ENCODE measurements around the gene H19.

H19 gene

DNA sequence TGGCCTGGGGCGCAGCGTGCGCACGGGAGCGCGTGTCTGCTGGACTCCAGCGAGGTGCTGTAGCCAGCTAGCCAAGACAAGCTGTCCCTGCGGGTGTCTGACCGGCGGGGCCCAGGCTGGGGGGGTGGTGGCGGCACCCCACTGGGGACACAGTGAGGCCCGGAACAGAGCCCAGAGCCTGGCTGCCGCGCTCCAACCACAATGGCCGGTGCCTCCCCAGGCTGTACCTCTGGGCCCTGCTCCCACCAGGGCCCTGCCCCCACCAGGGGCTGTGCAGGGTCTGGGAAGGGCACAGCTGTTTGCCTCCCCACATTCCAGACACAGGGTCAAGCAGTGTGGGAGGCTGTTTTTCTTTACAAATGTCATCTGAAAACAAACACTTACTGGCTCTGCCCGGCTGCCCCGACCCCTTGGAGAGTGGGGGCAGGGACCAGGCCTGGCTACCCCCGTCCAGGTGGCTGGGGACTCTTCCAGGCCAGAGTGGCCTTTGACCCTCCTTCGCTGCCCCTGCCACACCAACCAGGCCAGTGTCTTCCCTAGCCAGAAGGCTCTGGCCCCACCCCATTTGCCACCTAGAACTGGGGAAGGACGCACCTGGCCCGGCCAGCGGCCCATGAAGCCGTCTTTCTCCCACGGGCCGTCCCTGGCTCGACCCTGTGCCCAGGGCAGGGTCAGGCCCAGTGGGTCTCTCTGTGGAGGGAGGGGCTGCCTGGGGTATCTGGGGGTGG is 14.6 kb downstream of the H19 start:
- no peak for DNase-seq

DNA sequence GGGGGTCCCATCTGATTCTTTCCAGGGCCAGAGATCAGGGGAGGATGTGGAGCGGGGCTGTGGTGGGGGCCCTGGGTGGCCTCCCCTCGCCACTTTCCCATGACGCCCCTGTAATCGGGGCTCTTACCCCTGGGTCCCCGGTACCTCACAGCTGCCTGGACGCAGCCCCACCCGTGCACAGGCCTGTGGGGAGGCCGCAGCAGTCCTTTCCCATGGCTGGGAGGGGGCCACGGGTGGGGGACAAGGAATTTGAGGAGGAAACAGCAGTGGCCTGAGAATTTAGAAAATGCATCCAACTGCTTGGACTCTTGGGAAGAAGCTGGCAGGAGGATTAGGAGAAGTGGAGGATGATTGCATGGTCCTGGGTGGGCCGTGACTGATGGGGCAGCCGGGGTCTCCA is 18.0 kb downstream of the H19 start:
- DNase-seq: no peak

DNA sequence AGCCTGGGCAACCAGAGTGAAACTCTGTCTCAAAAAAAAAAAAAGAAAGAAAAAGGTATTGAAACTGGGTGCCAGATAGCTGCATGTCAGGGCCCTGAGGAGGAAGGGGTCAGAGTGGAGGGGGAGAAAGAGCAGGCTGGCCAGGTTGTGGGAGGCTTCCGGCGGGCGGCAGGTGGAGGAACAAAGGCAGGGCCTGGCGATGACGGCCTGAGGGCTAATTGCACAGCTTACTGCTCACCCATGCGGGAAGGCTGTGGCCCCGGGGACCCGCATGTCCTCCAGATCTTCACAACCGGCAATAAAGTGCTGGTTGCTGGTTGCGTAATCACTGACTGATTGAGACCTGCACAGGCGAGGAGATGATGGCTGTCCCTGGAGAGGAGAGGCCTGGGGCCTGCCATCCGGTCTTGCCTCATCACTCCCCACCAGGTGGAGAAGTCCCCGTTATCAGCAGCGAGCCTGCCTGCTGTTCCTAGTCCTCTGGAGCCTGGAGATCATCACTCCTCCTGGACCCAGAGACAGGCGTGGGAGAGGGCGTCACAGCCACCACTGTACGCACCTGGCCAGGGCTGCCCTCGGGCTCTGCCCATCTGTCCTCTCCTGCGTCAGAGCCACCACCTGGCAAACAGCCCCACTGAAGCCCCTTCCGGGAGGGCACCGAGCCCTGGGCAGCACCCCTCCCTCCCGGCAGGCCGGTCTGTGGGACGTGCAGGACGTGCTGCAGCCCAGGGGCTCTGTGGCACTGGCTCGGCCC is 18.7 kb downstream of the H19 start:
- no peak for DNase-seq

DNA sequence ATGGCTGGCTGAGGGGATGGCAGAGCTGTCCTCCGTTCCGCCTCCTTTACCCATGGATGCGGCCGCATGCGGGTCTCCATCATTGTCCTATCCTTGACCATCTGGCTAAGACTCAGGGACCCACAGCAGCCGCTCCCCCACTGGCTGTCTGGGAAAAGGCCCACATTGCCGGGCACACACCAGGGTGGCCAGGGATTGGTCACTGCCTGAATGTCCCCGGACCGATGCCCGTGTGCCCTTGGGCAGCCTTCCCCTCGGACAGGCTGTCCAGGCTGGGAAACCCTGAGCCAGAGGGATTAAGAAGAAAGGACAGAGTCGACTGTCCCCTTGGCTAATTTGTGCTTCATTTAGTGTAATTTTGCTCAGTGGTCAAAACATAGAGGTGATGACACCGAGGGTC is 22.5 kb downstream of the H19 start:
- DNase-seq: no peak

DNA sequence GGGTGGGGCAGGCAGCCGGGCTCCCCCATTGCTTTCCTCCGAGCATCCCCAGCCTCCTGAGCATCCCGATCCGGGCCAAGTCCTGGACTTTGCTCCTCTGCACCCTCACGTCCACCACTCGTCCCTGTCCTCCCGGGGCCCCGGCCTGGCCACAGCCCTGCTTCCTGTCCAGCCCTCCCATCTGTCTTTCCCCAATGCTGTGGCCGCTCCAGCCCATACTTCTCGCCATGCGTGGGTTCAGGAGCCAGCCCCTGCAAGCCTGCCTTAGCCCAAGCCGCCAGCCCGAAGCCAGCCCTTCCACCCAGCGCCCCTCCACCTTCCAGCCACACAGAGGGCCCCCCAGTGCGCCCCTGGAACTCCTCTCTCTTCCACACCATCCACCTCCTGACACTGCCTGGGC is 26.7 kb downstream of the H19 start:
- peak; percentile 13 for DNase-seq

DNA sequence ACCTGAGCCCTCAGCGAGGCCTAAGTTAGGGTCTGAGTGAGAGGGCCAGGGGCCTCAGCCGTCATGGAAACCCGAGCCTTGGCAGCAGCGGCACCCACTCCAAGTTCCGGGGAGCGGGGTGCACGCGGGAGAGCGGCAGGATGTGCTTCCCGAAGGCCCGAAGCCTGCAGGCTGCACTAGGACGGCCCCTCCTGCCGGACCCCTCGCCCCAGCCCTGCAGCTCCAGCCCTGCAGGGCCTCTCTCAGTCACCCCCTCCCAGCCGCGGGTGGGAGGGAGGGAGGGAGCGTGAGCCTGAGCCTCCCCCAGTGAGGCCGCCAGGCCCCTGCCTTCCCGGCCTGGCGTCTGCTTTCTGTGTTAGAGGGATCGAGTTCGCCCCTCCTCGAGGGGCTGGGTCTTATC is 27.9 kb downstream of the H19 start:
- no peak for DNase-seq

DNA sequence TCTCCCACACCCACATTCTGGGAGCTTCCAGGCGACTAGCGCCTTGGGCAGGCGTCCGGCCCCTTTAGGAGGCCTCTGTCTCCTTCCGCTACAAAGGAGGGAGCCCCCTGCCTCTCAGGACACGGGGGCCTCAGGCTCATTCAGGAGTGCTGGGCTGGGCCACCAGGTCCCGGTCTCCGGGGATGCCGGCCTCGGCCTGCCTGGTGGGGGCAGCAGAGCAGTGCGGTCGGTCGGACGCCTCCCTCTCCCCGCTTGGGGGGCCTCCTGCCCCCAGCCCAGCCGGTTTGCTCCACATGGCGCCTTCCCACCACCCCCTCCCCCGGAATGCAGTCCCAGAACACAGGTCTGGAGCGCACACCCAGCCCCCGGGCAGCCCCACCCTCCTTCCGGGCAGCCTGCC is 28.6 kb downstream of the H19 start:
- DNase-seq: no peak

DNA sequence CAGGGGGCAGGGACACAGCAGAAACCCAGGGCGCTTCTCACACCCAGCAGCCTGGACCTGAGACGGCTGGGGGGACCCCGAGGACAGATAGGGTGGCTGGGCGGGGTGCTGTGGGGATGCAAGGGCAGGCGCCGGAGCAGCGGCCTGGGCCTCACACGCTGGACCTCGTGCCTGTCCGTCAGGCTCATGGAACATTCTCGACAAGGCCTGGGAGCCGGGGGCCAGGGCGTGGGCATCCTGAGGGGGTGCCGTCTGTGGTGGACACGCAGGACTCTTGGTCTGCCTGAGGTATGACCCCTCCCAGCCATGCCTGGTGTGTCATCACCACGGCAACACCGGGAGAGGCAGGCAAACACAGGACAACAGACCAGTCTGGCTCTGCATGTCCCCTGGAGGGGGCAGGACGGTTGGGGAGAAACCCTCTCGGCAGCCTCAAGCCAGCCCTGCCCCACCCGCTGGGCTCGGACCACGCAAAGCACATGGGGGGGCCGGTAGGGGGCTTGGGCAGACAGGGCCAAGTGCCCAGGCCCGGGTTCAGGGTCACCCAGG is 29.1 kb downstream of the H19 start:
- DNase-seq: no peak

DNA sequence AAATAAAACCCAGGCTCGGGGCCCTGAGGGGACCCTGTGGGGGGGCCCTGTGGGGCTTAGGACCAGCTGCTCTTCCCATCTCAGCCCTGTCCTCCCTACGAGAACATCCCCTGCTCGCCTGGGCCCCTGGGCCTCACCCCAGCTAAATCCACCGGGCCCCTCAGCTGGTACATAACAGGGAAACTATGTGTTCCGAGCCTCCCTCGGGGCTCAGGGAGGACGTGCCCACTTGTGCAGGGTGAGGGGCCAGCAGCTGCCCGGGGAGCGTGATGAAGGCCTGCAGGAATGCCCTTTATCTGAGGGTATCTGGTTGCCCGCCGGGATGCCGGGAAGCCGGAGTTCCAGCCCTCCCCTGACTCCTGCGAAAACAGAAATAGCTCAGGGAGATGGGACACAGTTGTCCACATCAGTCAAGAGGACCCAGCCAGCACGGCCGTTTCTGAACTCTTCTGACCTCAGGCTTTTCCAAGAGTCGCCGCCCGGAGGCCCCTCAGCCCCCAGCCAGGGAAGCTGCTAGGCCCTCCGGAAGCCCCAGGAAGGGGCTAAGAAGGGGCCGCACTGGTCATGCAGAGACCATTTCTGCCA is 29.9 kb downstream of the H19 start:
- no peak for DNase-seq

DNA sequence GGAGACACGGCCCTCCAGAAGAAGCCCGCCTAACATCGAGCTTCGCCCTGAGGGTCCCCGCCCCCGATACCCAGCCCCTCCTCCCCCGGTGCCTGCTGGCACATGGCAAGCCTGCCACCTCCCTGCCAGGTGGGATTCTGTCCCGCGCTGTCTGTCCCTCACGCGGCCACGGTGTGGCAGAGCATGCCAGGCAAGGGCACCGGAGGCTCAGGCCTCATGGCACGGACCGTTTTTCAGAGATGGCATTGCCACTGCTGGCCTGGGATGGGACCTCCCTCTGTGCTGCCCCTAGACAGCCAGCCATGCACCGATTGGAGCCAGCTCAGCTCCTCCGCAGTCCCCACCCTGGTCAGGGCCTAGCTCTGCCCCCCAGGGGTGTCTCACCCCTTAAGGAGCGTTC is 31.1 kb downstream of the H19 start:
- no peak for DNase-seq

DNA sequence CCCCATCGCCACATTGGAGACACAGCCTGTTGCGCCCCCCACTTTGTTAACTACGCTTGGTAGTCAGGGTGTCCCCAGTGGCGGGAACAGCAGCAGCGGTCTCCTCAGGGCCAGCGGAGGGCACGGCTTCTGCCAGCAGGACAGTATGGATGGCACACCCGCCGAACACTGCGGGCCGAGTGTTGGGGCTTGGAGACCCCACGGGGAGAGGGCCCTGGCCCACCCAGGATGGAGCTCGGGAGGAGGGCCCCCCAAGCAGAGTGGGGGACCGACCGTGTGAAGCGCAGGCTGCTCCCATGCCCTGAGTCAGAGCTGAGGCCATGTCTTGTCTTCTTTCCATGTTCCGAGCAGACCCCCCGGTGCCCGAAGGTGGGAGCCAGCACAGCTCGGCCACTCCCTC is 32.7 kb downstream of the H19 start:
- DNase-seq: no peak

DNA sequence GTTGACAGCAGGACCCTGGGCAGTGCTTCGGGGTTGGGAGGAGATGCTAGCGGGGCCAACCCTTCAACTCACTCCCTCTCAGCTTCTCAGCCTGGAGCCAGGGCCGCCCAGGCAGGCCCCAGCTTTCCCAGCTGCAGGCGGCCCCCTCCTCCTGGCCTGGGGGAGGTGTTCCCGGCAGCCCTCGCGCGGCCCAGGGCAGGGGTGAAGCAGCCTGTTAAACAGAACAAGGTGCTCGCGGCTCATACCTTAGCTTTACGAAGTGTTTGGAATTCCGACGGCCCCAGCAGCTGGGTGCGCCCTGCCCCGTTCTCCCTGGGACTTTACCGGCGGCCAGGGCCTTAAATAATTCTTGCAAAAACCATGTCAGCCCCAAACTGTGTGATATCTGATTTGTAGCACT is 33.3 kb downstream of the H19 start:
- no peak for DNase-seq

DNA sequence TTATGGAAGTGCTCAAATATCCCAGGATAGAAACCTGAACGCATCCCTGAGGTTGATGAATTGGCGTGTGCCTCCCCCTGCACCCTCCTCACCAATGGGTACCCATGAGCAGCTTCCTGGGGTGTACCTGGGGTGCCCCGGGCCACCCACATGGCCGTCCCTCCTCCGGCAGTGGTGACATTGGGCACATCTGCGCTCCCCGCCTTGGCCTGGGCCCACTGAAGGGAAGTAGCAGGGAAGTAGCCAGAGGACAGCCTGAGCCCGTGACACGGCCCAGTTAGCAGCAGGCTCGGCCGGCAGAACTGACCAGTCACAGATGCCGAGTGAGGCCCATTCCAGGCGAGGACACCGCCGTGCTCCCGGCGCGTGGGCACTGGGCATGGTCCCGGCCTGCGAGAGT is 33.8 kb downstream of the H19 start:
- no peak for DNase-seq

DNA sequence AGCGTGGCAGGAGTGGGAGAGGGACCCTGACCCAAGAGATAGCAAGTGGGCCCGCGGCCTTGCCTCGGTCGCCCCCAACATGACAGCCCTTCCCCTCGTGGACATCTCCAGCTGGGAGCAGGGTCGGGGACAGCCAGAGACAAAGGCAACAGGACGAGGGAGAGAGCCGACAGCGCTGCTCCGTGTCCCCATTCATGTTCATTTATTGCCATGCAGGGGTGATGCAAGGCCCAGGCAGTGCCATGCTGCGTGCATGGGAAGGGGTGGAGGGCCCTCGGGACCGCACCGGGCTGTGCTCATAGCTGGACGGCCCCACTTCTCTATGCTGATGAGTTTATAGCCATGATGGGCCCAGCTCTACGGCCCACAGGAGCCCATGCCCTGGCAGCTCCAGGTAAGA is 37.9 kb downstream of the H19 start:
- DNase-seq: no peak

DNA sequence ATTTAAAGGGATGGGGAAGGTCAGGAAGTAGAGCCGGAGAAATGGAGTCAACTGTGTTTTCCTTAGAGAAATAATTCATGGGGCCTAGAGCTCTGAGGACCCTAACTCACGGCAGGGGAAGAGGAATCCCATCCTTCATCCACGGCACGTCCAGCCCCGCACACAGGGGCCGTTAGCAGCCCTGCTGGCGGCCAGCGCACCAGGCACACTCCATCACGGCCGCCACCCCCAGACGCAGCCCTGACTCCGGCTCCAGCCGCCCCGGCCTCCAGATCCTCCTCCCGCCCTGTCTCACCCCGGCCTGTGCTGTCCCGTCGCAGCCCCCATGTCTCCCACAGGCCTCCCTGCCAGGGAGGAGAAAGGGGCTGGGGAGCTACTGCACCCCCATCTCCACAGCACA is 39.3 kb downstream of the H19 start:
- DNase-seq: no peak

DNA sequence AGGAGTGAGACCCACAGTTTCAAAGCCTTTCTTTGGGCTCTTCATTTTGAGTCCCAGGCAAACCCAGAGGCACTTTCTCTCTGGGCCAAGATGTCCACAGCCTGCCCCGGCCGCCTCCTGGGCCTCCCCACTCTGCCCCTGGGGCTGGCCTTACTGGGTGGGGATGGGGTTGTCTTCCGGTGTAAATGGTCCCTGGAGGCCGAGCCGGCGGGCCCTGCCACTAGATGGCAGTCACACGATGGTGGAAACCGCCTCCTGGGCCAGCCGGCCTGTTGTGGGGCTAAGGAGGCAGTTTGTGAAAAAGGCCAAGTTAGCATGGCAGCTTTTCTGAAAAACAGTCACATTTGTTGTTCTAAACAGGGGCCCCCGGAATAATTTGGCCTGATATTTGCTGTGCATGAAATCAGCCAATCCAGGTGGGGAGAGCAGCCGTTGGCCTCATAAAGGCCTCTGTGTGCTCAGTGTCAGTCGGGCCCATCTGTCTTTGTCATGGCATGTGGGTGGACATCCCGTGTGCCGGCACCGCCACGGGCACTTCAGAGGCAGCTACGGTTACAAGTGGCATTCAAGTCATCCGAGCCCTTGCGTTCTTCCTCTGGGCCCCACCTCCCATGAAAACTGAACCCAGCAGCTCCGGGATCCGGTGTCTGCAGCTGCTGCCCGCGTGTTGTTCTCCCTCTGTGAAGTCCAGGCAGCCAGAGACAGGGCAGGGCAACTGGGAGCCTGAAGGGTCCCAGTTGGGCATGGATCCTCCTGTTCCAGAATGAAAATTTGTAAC is 44.0 kb downstream of the H19 start:
- DNase-seq: no peak

DNA sequence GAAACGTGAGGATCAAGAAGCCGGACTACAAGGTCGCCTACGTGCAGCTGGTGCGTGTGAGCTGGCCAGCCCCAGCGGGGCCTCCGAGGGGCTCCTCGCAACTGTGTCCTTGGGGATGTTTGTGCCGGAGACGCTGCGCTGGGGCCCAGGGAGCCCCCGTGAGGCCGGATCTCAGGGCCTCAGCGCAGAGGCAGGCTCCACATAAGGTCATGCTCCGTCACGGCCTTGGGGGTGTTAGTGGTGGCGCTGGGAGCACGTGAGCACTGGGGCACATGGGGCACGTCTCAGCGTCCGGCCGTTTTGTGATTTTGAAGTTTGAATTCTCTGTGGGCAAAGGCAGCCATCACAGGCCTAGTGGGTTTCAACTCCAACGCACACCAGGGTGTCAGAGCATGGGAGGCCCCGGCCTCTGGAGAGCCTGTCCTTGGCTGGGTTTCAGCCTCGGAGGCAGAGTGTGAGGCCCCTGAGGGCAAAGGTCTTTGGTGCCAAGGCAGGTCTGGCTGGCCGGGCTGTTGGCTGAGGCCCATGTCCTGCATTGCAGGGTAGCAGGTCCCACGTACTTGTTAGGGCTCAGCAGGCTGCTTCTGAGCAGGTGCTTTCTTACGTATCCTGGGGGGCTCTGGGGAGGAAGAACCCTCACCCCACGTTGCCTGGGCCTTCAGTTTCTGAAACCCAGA is 44.7 kb downstream of the H19 start:
- DNase-seq: no peak

DNA sequence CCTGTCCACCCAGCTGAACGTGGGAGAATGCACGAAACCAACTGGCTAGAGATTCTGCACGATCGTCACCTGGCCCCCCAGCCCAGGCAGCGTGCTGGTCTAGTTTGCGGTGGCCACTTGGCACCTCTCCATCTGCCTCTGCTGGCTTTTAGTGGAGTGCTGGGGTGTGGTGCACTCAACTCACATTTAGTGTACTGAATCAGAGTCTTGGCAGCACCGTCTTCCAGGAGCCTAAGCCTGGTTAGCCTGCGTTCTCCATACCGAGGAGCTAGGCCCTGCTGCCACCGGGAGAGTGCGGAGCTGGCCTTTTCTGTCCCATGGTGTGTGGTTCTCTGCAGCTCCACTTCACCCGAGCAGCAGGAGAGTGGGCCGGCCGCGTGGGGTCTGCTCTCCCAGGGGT is 47.7 kb downstream of the H19 start:
- DNase-seq: no peak

DNA sequence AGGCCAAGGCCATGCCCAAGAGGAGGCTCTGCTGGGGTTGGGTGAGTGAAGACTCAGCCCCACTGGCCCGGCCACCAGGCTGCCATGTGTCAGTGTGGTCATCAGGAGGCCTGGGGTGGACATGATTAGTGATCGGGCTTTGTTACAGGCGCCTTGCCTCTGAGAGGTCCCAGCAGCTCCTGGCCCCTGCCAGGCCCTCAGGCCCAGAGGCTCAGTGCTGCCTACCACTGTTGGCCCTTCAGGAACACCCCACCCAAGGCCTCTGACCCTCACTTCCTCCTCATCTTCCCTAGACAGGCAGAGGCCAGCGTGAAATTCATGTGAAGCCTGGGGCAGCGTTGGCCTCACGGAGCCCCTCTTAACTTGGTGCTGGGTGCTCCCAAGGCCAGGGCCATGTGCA is 48.3 kb downstream of the H19 start:
- DNase-seq: no peak

DNA sequence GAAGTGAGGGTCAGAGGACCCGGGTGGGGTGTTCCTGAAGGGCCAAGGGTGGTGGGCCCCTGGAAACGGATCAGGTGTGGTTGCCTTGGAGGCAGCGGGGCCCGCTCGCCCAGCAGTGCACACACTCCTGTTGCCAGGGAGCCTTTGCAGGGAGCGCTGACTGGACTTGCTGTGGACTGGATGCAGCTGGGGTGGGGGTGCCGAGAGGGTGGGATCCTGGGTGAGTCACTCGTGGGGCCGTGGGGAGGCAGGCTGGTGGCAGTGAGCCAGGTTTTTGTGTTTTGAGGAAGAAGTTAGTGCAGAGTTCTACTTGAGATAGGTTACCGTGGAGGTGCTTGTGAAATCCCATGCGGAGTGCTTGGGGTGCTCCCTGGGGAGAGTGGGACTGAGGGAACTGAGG is 49.3 kb downstream of the H19 start:
- no peak for DNase-seq

DNA sequence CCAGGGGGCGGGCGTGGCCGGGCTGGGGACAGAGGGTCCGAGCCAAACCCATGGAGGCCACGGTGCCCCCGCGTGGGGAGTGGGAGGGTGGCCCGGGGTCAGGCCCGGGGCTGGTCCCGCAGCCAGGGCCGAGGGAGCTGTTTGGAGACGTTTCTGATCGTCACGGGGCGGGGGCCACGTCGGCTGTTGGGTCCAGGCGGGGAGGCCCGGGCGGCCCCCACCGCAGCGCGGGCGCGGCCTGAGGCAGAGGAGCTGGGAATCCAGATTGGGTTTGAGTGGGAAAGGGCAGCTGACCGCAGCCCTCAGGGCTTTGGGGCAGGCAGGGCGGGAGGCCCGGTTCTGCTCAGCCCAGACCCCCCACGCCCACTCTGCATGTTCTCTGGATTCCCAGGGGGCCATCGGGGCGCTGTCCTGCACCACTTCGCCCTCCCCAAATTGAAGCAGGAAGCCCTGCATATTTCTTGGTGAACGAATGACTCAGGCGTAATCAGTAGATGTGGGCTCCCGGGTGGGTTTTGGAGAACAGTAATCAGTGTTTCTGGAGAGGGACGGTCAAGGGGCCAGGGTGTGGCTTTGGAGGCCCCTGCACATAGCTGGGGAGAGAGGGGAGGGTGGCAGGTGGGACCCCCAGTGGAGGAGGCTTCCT is 49.9 kb downstream of the H19 start:
- no peak for DNase-seq

DNA sequence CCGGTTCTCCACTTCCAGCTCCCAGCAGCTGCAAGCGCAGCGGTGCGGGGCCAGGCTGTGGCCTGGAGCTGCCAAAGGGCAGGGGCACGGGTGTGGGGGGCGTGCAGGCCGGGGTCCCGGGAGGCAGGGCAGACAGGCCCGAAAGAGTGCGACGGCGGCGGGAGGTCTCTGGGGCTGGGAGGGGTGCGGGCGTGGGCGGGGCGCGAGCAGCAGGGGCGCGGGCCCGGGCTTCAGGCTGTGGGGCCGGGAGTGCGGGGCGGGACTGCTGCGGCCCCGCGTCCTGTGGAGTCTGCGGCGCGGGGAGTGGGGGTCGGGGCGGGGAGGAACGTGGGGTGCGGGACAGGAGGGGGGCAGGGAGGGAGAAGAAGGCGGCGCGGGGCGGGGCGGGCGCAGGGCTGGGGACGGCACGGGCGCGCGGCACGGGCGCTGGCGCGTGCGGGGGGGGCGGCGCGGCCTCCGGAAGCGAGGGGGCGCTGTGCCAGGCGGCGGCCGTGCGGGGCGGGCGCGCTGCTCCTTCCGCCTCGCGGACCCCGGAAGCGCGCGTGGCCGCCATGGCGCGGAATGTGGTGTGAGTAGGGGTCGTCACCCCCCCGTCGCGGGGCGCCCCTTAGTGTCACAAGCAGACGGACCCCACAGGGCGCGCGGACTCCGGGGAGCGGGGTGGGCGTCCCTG is 50.7 kb downstream of the H19 start, which contains the start of gene MRPL23:
TSS of gene MRPL23 (plus strand) at position 521 of the 673 bp plus-strand sequence. CDS start at position 552, 31 bp downstream.
- no peak for DNase-seq

Data from islet precursor cell (in vitro differentiated cells).